KMS-11 (cell line): Measurements from ENCODE around the gene NMBR.

Experiments
- H2AFZ ChIP-seq: fragments of 200-600 bp; sonication (generic); 2 replicates; pipeline ENCODE4 v1.6.1; 2016; ENCODE audit warnings: antibody characterized with exemption, mixed run types, low read depth
- H3K27ac ChIP-seq: fragments of 200-600 bp; sonication (generic); 2 replicates; pipeline ENCODE4 v1.6.1; 2016; ENCODE audit warnings: mild to moderate bottlenecking, mixed run types
- H3K27me3 ChIP-seq: fragments of 200-600 bp; sonication (generic); 2 replicates; pipeline ENCODE4 v1.6.1; 2017; ENCODE audit warnings: mild to moderate bottlenecking, low read depth, mixed run types, moderate library complexity; ENCODE audit not compliant: insufficient read depth
- H3K36me3 ChIP-seq: fragments of 200-600 bp; sonication (generic); 2 replicates; pipeline ENCODE4 v1.6.1; 2017; ENCODE audit warnings: mild to moderate bottlenecking, mixed run types; ENCODE audit not compliant: insufficient read depth
- H3K4me1 ChIP-seq: fragments of 200-600 bp; sonication (generic); 2 replicates; pipeline ENCODE4 v1.6.1; 2016; ENCODE audit warnings: mild to moderate bottlenecking, low read depth, mixed run types; ENCODE audit not compliant: poor library complexity, severe bottlenecking
- H3K4me2 ChIP-seq: fragments of 200-600 bp; sonication (generic); 2 replicates; pipeline ENCODE4 v1.7.0; 2016; ENCODE audit warnings: mild to moderate bottlenecking, mixed run types
- H3K4me3 ChIP-seq: fragments of 200-600 bp; sonication (generic); IDR thresholded peaks from 2 replicates; pipeline ENCODE4 v1.6.1; 2017; ENCODE audit warnings: low read depth, low read length, mixed read lengths; ENCODE audit not compliant: insufficient read depth
- H3K79me2 ChIP-seq: fragments of 200-600 bp; sonication (generic); 2 replicates; pipeline ENCODE4 v1.6.1; 2016; ENCODE audit warnings: low read depth, mixed run types; ENCODE audit not compliant: insufficient read depth
- H3K9ac ChIP-seq: fragments of 200-600 bp; sonication (generic); 2 replicates; pipeline ENCODE4 v1.6.1; 2016; ENCODE audit warnings: mild to moderate bottlenecking, mixed run types
- H4K20me1 ChIP-seq: fragments of 200-600 bp; sonication (generic); 2 replicates; pipeline ENCODE4 v1.6.1; 2016; ENCODE audit warnings: mild to moderate bottlenecking, mixed run types; ENCODE audit not compliant: insufficient read depth
- CTCF ChIP-seq: fragments of 200-600 bp; sonication (generic); conservative IDR thresholded peaks from 2 replicates; pipeline ENCODE4 v1.6.1; 2017; ENCODE audit warnings: low read depth, mild to moderate bottlenecking, antibody characterized with exemption, low read length, moderate library complexity, mixed read lengths

NMBR gene

GRCh38 chr6:142183351-142183750 lies 36.4 kb upstream of the NMBR start:
- Histone ChIP-seq H3K4me2 (no peak overlapping the region), H3K79me2 (no peaks in the 10 kb centered on the region)
- no peak for TF ChIP-seq CTCF

GRCh38 chr6:142182004-142182403 lies 35.1 kb upstream of the NMBR start:
- H3K36me3 ChIP-seq, result no peaks in the 10 kb centered on the region; the same call in 1 of the 2 replicates

More at GRCh38 chr6:142183351-142183750, 36.4 kb upstream of the NMBR start:
- no peaks in the 10 kb centered on the region for H3K36me3 ChIP-seq
- H4K20me1 ChIP-seq, result no peaks in the 10 kb centered on the region
- no peak overlapping the region for H3K4me3 ChIP-seq
- no peak overlapping the region for H3K27ac ChIP-seq
- H2AFZ ChIP-seq, result no peak overlapping the region
- H3K4me1 ChIP-seq, result no peaks in the 10 kb centered on the region
- no peak overlapping the region for H3K9ac ChIP-seq
- no peaks in the 10 kb centered on the region for H3K27me3 ChIP-seq

GRCh38 chr6:142178129-142178528 lies 31.2 kb upstream of the NMBR start:
- no peak overlapping the region for H3K9ac ChIP-seq
- no peaks in the 10 kb centered on the region; the same call in 1 of the 2 replicates for H3K36me3 ChIP-seq
- H3K4me1 ChIP-seq, result no peaks in the 10 kb centered on the region
- H3K27ac ChIP-seq, result no peak overlapping the region
- no peaks in the 10 kb centered on the region for H3K27me3 ChIP-seq
- H4K20me1 ChIP-seq, result no peaks in the 10 kb centered on the region
- no peak for TF ChIP-seq CTCF
- H3K4me2 ChIP-seq, result no peak overlapping the region
- no peak overlapping the region for H2AFZ ChIP-seq
- no peaks in the 10 kb centered on the region for H3K79me2 ChIP-seq
- no peak overlapping the region for H3K4me3 ChIP-seq

More at GRCh38 chr6:142182004-142182403, 35.1 kb upstream of the NMBR start:
- no peaks in the 10 kb centered on the region for H3K79me2 ChIP-seq
- H2AFZ ChIP-seq, result no peak overlapping the region
- no peak overlapping the region for H3K4me3 ChIP-seq
- TF ChIP-seq CTCF, result no peak
- H3K27me3 ChIP-seq, result no peaks in the 10 kb centered on the region
- H3K4me2 ChIP-seq, result no peak overlapping the region
- no peaks in the 10 kb centered on the region for H4K20me1 ChIP-seq
- H3K4me1 ChIP-seq, result no peaks in the 10 kb centered on the region
- no peak overlapping the region for H3K27ac ChIP-seq
- H3K9ac ChIP-seq, result no peak overlapping the region

GRCh38 chr6:142174703-142175102 lies 27.8 kb upstream of the NMBR start:
- Histone ChIP-seq H4K20me1 (no peaks in the 10 kb centered on the region), H3K4me3 (no peak overlapping the region), H3K27me3 (no peaks in the 10 kb centered on the region), H3K36me3 (peaks cover 5% of the 10 kb centered on the region; the same call in 1 of the 2 replicates), H3K9ac (no peak overlapping the region), H3K4me2 (no peak overlapping the region), H3K4me1 (no peaks in the 10 kb centered on the region), H3K79me2 (no peaks in the 10 kb centered on the region), H2AFZ (no peak overlapping the region), H3K27ac (no peak overlapping the region)
- no peak for TF ChIP-seq CTCF

- Histone ChIP-seq H3K4me1 (no peaks in the 10 kb centered on the region), H2AFZ (no peak overlapping the region), H3K27me3 (no peaks in the 10 kb centered on the region), H3K79me2 (no peaks in the 10 kb centered on the region), H4K20me1 (no peaks in the 10 kb centered on the region), H3K4me2 (no peak overlapping the region), H3K36me3 (peaks cover 5% of the 10 kb centered on the region; the same call in 1 of the 2 replicates), H3K9ac (no peak overlapping the region), H3K27ac (no peak overlapping the region), H3K4me3 (no peak overlapping the region)
- no peak for TF ChIP-seq CTCF
Observed at GRCh38 chr6:142173980-142174379, 27.1 kb upstream of the NMBR start.
